OCI-M1 (cell line): Measurements from ENCODE around the gene TMPRSS11A.
A peak's percentile ranks its signal among the peaks of the same experiment; 100 is the strongest.

Experiments used
- DNase-seq: peaks from one replicate; lab custom pipeline; 2025; lab: John Stamatoyannopoulos, UW

The TMPRSS11A gene

DNA sequence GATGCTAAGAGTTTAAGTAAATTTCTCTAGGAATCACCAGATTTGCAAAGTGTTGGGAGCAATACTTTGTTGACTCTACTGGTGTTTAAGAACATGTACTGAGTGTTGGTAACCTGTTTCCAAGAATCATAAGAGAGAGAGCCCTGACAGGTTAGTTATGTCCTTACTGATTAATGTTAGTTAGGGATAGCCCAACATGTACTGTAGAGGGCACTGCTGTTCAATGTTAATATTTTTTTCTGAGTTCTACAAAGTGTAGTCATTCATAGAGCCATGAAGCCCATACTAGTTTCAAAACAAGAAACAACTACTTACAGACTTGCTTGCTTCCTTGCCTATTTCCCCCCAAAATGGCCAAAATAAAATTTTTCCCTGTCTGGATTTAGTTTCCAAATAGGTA, 91.4 kb downstream of the TMPRSS11A start:
- peak; percentile 88 for DNase-seq

DNA sequence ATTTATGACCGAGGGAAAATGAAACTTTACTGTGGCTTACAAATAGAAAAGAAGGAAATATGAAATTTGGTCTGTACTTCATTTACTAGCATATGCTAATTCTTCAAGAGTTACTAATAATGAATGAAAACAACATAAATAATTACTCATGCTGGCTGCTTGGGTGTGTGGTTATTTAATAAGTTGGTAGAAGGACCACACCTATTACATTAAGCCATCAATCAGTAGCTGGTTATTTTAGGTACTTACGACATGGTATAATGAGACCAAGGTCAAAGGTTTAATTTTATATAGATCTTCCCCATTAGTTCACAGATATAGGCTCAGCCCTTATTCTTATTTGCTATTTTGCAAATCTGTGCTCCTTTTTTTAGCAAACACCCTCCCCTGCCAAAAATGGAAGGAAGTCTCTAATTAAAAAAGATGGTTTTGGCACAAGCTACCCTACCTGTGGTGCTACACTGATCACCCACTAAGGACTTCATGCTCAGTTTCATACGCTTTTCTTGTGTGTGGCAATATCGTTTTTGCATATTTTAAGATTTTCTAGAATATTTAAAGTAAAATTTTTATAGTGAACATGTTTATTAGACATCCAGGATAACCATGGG, 93.6 kb downstream of the TMPRSS11A start:
- DNase-seq = no peak

DNA sequence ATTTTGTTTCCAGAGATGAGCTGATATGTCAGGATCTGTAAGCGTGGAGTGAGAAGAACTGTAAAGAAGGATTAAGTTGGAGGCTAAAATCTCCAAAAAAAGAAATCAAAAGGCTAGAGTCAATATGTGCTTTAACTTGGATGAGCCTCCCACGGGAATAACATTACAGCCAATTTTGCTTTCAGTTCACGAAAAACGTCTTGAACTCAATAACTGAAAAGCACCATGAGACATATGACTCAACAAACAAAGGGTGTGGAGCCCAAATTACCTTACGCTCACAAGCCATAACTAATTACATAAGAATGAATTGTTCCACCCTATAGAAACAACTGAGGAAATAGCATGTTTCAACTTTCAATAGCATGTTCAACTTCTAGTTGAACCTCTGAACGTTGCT, 101.8 kb downstream of the TMPRSS11A start:
- DNase-seq = no peak
